ENCODE data around the gene NAA16.

GRCh38 chr13:41326661-41327060 is 15.6 kb downstream of the NAA16 start:
- TF ChIP-seq IRF4 (IDR thresholded peaks at IDR 0.05; ENCODE audit: low read depth, low read length), result no peak
- TF ChIP-seq TCF3 (IDR thresholded peaks at IDR 0.05; ENCODE audit: borderline replicate concordance, insufficient read depth, low read depth, low read length), result no peak
- TF ChIP-seq BCLAF1 (IDR thresholded peaks at IDR 0.05), result no peak
- no peak for TF ChIP-seq ZNF274 (IDR thresholded peaks at IDR 0.05; ENCODE audit: insufficient read depth, insufficient read length)
- no peak for TF ChIP-seq CEBPZ (IDR thresholded peaks at IDR 0.05; ENCODE audit: low read depth, low read length)
- no peak for TF ChIP-seq EZH2 (IDR thresholded peaks at IDR 0.05; ENCODE audit: borderline replicate concordance, control insufficient read depth, low read depth, low read length)
- no peak for TF ChIP-seq POLR2AphosphoS5 (IDR thresholded peaks at IDR 0.05; ENCODE audit: low read length)
- TF ChIP-seq RAD21 (IDR thresholded peaks at IDR 0.05; ENCODE audit: insufficient read depth, low read depth, low read length), result no peak
- no peak for TF ChIP-seq EP300 (IDR thresholded peaks at IDR 0.05; ENCODE audit: borderline replicate concordance in 1 of 2, control insufficient read depth in 1 of 2, low read depth in 2 of 2, low read length in 2 of 2)
- TF ChIP-seq CTCF (IDR thresholded peaks at IDR 0.05 in 2 of 3, conservative IDR thresholded peaks at IDR 0.05 in 1 of 3; ENCODE audit: control insufficient read depth in 2 of 3, extremely low read depth in 1 of 3, insufficient read depth in 1 of 3, low read depth in 3 of 3, low read length in 3 of 3), result no peak
- no peak for TF ChIP-seq SIX5 (IDR thresholded peaks at IDR 0.05; ENCODE audit: low read depth, low read length, severe bottlenecking)

Data from GM12878 (cell line).